ENCODE results near the gene NDUFS4. TPM values are rescaled to one million over a fixed set of nuclear protein-coding genes. Genes with fewer than 3 reads are reported as not detected.

The NDUFS4 gene
- total RNA-seq, 3 donors from 2014 or later (not counting 1 experiment from before 2014, with no cell fraction given), result 22.4 to 33.1 (median 25.7) TPM

- Histone ChIP-seq H3K27me3 (ENCODE audit: control insufficient read depth, insufficient read depth, low read length) (peaks cover 5% of the 10 kb centered on the region), H3K36me3 (ENCODE audit: control insufficient read depth, insufficient read depth, low read length) (no peaks in the 10 kb centered on the region), H3K4me3 (ENCODE audit: low read length) (no peak overlapping the region), H3K9me3 (ENCODE audit: control insufficient read depth, insufficient read depth, low read length) (no peaks in the 10 kb centered on the region), H3K4me1 (ENCODE audit: control insufficient read depth, insufficient read depth, low read length) (peaks cover 2% of the 10 kb centered on the region), H3K27ac (ENCODE audit: low read length) (no peak overlapping the region)
- Mint-ChIP-seq H3K4me1 (peaks cover 9 to 10% of the 10 kb centered on the region in 2 donors), H3K36me3 (no peaks in the 10 kb centered on the region), H3K9me3 (no peaks in the 10 kb centered on the region), H3K27ac (no peak overlapping the region), H3K4me3 (no peak overlapping the region), H3K27me3 (ENCODE audit: low read depth in 2 of 2) (peaks cover 37 to 76% of the 10 kb centered on the region in 2 donors)
- ATAC-seq (no peak), DNase-seq (no peak)
- no peak for TF ChIP-seq CTCF (IDR thresholded peaks at IDR 0.05)
- intact Hi-C loops (cut with micrococcal nuclease), result no loop called here
Measured at GRCh38 chr5:53556001-53556400, 4.4 kb upstream of the NDUFS4 start.

GRCh38 chr5:53557386-53557785, 3.1 kb upstream of the NDUFS4 start:
- Mint-ChIP-seq H3K4me3 (no peak overlapping the region), H3K4me1 (peaks cover 16 to 23% of the 10 kb centered on the region in 2 donors), H3K9me3 (no peaks in the 10 kb centered on the region), H3K27ac (no peak overlapping the region), H3K27me3 (ENCODE audit: low read depth in 2 of 2) (peaks cover 32 to 67% of the 10 kb centered on the region in 2 donors), H3K36me3 (no peaks in the 10 kb centered on the region)
- ATAC-seq (no peak), DNase-seq (no peak)
- no peak overlapping the region for H3K4me3 ChIP-seq (ENCODE audit: low read length)
- peaks cover 6% of the 10 kb centered on the region for H3K4me1 ChIP-seq (ENCODE audit: control insufficient read depth, insufficient read depth, low read length)
- no peak overlapping the region for H3K27ac ChIP-seq (ENCODE audit: low read length)
- WGBS (ENCODE audit: insufficient coverage), result 69% methylated on average over 2 of the region's 2 CpGs
- intact Hi-C loops (cut with micrococcal nuclease), result no loop called here
- no peaks in the 10 kb centered on the region for H3K36me3 ChIP-seq (ENCODE audit: control insufficient read depth, insufficient read depth, low read length)
- TF ChIP-seq CTCF (IDR thresholded peaks at IDR 0.05), result no peak
- no peaks in the 10 kb centered on the region for H3K9me3 ChIP-seq (ENCODE audit: control insufficient read depth, insufficient read depth, low read length)
- H3K27me3 ChIP-seq (ENCODE audit: control insufficient read depth, insufficient read depth, low read length), result peaks cover 5% of the 10 kb centered on the region

GRCh38 chr5:53558966-53559365, 1.5 kb upstream of the NDUFS4 start:
- peaks cover 5% of the 10 kb centered on the region for H3K27me3 ChIP-seq (ENCODE audit: control insufficient read depth, insufficient read depth, low read length)
- intact Hi-C loops (cut with micrococcal nuclease), result no loop called here
- H3K36me3 ChIP-seq (ENCODE audit: control insufficient read depth, insufficient read depth, low read length), result no peaks in the 10 kb centered on the region
- H3K9me3 ChIP-seq (ENCODE audit: control insufficient read depth, insufficient read depth, low read length), result no peaks in the 10 kb centered on the region
- Mint-ChIP-seq H3K36me3 (no peaks in the 10 kb centered on the region), H3K4me3 (peak overlapping the region; percentile 38), H3K27me3 (ENCODE audit: low read depth in 2 of 2) (peaks cover 24 to 55% of the 10 kb centered on the region in 2 donors), H3K9me3 (no peaks in the 10 kb centered on the region), H3K27ac (no peak overlapping the region), H3K4me1 (peaks cover 25 to 30% of the 10 kb centered on the region in 2 donors)
- TF ChIP-seq CTCF (IDR thresholded peaks at IDR 0.05), result no peak
- no peak overlapping the region for H3K27ac ChIP-seq (ENCODE audit: low read length)
- H3K4me3 ChIP-seq (ENCODE audit: low read length), result no peak overlapping the region
- peaks cover 6% of the 10 kb centered on the region for H3K4me1 ChIP-seq (ENCODE audit: control insufficient read depth, insufficient read depth, low read length)
- ATAC-seq (no peak), DNase-seq (no peak)

- 72% methylated on average over 3 of the region's 5 CpGs for WGBS (ENCODE audit: insufficient coverage)
- Mint-ChIP-seq H3K36me3 (no peaks in the 10 kb centered on the region), H3K4me1 (peaks cover 28 to 33% of the 10 kb centered on the region in 2 donors), H3K27me3 (ENCODE audit: low read depth in 2 of 2) (peaks cover 16 to 47% of the 10 kb centered on the region in 2 donors), H3K9me3 (no peaks in the 10 kb centered on the region), H3K27ac (peak overlapping the region; percentile 95 to 97), H3K4me3 (peak overlapping the region; percentile 98)
- Histone ChIP-seq H3K9me3 (ENCODE audit: control insufficient read depth, insufficient read depth, low read length) (no peaks in the 10 kb centered on the region), H3K4me1 (ENCODE audit: control insufficient read depth, insufficient read depth, low read length) (peaks cover 6% of the 10 kb centered on the region), H3K27ac (ENCODE audit: low read length) (peak overlapping the region; percentile 74), H3K4me3 (ENCODE audit: low read length) (peak overlapping the region; percentile 94), H3K36me3 (ENCODE audit: control insufficient read depth, insufficient read depth, low read length) (no peaks in the 10 kb centered on the region), H3K27me3 (ENCODE audit: control insufficient read depth, insufficient read depth, low read length) (peaks cover 5% of the 10 kb centered on the region)
- intact Hi-C loops (cut with micrococcal nuclease), result no loop called here
- ATAC-seq (no peak), DNase-seq (no peak)
- TF ChIP-seq CTCF (IDR thresholded peaks at IDR 0.05), result no peak
Measured at GRCh38 chr5:53560028-53560427, 411 bp upstream of the NDUFS4 start.
